GM10248 (cell line): ENCODE data around the gene SELENOS.

Experiments used
- CTCF ChIA-PET: fragments of 300-600 bp; sonication (Branson Sonifier 250); formaldehyde crosslinking; extraction: SDS; loops from one replicate; lab custom pipeline; 2021; ENCODE audit warnings: antibody characterized with exemption; lab: Yijun Ruan, JAX
- POLR2A ChIA-PET: fragments of 350-650 bp; sonication (Branson Sonifier 250); formaldehyde crosslinking; extraction: SDS; loops from one replicate; lab custom pipeline; 2020; ENCODE audit warnings: antibody characterized with exemption; lab: Yijun Ruan, JAX
- DNase-seq: peaks from one replicate; pipeline ENCODE4 v3.0.0; 2012; ENCODE audit errors: extremely low spot score
- TF ChIP-seq, protein P1 (sequence below): IDR thresholded peaks from 2 replicates; pipeline ENCODE4 v1.5.1; 2012; ENCODE audit warnings: mild to moderate bottlenecking, low read depth; ENCODE audit errors: extremely low read depth, missing control alignments, control extremely low read depth

The SELENOS gene

DNA sequence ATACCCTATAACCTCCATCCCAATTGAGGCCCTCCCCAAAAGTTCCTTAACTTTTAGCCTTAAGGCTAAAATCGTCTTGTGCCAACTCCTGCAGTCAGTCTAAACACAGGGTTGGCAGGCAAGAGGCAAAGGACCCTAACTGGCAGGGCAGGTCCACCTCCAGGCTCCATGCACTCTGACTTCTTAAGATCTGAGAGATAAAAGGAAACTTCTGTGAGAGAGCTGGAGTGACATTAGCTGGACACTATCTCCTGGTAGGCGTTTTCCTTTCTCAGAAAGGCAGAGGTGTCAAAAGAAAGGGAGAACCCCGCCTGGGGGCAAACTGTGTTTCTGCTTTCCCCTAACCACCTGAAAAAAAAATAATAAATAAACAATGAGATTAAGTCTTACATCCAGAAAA lies 29.0 kb downstream of the SELENOS start:
- TF ChIP-seq, protein P1, sequence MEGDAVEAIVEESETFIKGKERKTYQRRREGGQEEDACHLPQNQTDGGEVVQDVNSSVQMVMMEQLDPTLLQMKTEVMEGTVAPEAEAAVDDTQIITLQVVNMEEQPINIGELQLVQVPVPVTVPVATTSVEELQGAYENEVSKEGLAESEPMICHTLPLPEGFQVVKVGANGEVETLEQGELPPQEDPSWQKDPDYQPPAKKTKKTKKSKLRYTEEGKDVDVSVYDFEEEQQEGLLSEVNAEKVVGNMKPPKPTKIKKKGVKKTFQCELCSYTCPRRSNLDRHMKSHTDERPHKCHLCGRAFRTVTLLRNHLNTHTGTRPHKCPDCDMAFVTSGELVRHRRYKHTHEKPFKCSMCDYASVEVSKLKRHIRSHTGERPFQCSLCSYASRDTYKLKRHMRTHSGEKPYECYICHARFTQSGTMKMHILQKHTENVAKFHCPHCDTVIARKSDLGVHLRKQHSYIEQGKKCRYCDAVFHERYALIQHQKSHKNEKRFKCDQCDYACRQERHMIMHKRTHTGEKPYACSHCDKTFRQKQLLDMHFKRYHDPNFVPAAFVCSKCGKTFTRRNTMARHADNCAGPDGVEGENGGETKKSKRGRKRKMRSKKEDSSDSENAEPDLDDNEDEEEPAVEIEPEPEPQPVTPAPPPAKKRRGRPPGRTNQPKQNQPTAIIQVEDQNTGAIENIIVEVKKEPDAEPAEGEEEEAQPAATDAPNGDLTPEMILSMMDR: no peak
- no peak for DNase-seq
- ChIA-PET CTCF (interaction anchor here (0.7 to 5.8 kb wide), 6 partner anchors 9 to 241 kb away, joined by 3 to 46 read pairs (median 4); no protein-coding TSS in a partner anchor), POLR2A (no interaction called here)

DNA sequence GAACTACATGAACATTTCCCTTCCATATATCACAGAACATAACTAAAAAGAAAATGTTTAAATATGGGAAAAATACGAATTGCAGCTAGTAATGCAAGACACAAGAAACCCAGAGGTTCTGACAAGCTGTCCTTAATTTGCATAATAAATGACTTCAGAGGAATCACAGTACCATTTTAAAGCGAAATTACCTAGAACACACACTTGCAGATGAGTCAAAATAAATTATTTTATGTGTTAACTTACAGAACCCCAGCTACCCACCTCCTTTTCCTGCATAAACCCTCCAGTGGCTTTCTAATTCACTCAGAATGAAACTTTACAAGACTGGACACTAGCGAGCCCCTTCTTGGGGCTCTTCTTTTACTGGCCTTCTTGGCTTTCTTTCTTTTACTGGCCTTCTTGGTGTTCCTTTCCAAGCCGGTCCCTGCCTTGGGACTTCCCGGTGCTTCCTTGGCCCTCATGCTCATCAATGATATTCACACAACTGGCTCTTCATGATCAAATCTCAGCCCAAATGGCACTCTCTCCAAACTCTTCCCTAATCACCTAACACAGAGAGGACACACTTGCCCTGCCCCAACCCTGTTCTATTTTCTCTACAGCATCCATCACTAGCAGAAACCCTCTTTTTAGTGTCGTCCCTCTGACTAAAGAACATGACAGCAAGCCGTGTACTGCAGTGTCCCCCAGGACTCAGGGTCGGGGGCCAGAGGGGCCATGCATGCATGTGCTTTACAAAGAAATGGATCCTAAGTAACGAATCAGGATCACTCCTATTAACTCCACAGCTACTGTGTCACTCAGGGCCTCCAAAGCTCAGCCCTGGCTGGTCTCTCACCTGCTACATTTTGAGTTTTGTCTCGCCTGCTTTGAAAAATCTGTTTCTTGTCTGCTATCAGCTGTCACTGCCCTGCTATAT lies 30.2 kb downstream of the SELENOS start:
- ChIA-PET CTCF (interaction anchor here (0.7 to 5.8 kb wide), 8 partner anchors 8 to 240 kb away, joined by 3 to 46 read pairs (median 3); no protein-coding TSS in a partner anchor), POLR2A (no interaction called here)
- DNase-seq: no peak
- TF ChIP-seq, protein P1: no peak

DNA sequence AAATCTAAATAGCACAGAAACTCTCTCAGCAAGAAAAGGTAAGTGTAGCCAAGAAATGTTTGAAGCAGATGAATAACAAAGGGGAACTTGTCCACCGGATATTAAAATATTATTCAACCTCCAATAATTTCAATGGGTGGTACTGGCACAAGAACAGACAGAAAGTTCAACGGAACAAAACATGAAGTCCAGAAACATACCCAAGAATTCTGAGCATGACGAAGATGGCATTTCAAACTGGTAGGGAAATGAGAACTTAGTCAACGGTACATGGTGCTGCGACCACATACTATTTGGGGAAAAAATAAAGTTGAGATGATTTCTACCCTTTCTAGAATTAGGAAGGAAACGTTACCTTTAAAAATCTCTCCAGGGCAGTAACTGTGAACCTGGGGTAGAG lies 30.9 kb downstream of the SELENOS start:
- ChIA-PET CTCF (interaction anchor here (1.1 to 5.8 kb wide), 5 partner anchors 10 to 235 kb away, joined by 3 to 46 read pairs (median 4); no protein-coding TSS in a partner anchor), POLR2A (no interaction called here)
- TF ChIP-seq, protein P1: no peak
- no peak for DNase-seq

DNA sequence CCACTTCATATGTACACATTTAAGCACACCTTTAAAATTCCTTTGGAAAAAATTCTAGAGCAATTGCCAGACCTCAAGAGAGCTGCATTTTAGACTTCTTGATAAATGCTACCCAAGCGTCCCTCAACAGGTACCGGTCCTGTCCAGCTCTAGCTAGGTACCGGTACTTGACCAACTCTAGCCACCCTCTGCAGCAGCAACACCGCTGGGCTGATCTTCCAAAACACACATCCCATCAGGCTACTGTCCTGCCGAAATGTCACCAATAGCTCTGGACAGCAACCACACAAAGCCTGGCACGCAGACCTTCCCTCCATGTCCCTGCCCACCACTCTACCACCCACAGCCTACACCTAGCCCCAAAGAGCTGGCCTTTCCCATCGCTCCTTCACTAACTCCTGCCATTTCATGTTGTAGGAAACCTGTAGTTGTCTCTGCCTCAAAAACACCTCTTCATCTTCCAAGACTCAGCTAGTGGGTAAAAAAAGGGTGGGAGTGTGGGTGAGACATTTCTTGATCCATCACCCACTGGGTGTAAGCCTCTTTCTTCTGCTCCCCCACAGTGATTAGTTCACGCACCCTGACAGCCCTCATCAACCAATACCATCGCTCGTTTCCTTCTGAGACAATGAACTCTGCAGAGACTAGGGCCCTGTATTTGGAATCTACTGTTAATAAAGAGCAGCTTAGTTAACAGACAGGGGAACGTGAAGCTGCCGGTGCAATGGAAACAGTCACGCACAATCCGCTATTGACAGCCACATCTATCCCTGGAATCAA lies 32.2 kb downstream of the SELENOS start:
- ChIA-PET POLR2A (no interaction called here), CTCF (interaction anchor here (0.8 to 5.8 kb wide), 12 partner anchors 9 to 396 kb away, joined by 3 to 46 read pairs (median 3); no protein-coding TSS in a partner anchor)
- DNase-seq: no peak
- TF ChIP-seq, protein P1: no peak

DNA sequence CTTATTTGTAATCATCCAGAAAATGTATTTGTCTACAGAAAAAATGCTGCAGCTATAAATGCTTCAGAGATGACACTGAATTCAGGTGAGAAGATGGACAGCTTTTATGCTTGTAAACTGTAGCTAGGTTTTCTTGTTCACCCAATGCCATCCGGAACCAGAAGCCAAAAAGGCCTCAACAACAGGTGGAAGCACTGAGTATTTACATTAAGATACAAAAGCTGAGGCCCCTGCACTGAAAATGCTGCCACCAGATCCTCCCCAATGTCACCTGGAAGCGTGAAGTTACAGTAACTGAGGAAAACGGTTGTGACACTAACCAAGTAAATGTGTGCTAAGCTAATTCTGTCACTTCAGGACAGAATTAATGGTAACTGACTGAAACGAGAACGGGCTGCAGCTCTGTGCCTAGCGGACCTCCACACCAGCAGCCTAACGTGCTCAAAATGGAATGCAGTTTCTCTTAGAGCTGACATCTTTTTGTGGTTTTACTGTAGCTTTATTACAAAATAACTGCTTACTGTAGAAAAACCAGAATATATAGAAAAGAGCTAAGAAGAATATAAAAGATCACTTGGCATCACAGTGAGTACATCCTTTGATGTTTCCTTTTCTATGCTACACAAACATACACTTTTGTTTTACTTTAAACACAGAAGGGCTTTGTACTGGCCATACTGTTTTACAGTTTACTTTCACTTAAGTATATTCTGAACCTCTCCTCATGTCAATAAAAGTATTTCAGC lies 33.1 kb downstream of the SELENOS start:
- TF ChIP-seq, protein P1: no peak
- POLR2A ChIA-PET: no interaction called here
- CTCF ChIA-PET: interaction anchor here (0.8 to 5.8 kb wide), 7 partner anchors 8 to 397 kb away, joined by 3 to 46 read pairs (median 4); no protein-coding TSS in a partner anchor
- DNase-seq: no peak

DNA sequence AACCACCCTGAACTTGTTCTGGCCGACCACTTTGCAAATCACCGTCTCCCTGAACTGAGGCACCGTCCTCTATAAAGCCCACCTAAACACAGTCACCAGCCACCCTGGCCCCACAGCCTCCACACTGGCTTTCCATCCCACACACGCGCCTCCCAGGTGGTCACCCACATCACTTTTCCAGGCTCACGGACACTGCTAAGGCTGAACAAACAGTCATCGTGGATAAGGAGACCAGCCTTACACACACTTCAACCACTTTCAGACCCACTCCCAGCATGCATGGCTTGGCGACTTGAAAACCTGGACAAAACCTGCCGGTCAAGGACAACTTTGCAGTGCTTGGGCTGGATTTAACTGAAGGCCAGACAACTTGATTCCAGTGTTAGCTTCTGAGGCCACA lies 33.9 kb downstream of the SELENOS start:
- POLR2A ChIA-PET: interaction anchor here (1.1 kb wide), 1 partner anchor 9 kb away, joined by 8 read pairs; the partner anchor contains the start of gene CHSY1
- TF ChIP-seq, protein P1: no peak
- CTCF ChIA-PET: interaction anchor here (1.1 to 5.8 kb wide), 6 partner anchors 8 to 235 kb away, joined by 3 to 46 read pairs (median 6); partner anchors contain the start of gene CHSY1
- DNase-seq: no peak
